Myometrial cell (primary cell): ENCODE data around the gene DAO. TPM values are rescaled to one million over a fixed set of nuclear protein-coding genes. Genes with fewer than 3 reads are reported as not detected.

Source experiments
- total RNA-seq: library from RNA; depleted of rRNA; stranded (reverse); fragments of >200 nt; gene quantifications from 2 replicates; pipeline ENCODE4 v1.2.3, GENCODE V29; 2015

The DAO gene
- total RNA-seq: not detected in 2 replicates

GRCh38 chr12:108879615-108880254, at the start of gene DAO:
DAO (plus strand) TSS chr12:108880092; CDS start chr12:108885007, 4,915 bp downstream.

Other genes with a start within 250 kb of the DAO start
- gene SELPLG, start 246.2 kb upstream of the DAO start, total RNA-seq: 0.29 and 1.6 TPM in 2 replicates
- gene CORO1C, start 148.6 kb upstream of the DAO start, total RNA-seq: 111 and 128 TPM in 2 replicates
- 8.3 and 12.7 TPM in 2 replicates for gene SSH1, start 22.5 kb upstream of the DAO start, total RNA-seq
- gene SVOP, start 141.0 kb downstream of the DAO start, total RNA-seq: not detected in 2 replicates
- gene USP30, start 172.5 kb downstream of the DAO start, total RNA-seq: 11.9 and 22.8 TPM in 2 replicates
- gene ALKBH2, start 213.4 kb downstream of the DAO start, total RNA-seq: 12.4 and 15.8 TPM in 2 replicates
- gene UNG, start 217.5 kb downstream of the DAO start, total RNA-seq: 18.7 and 29.2 TPM in 2 replicates
- gene ACACB, start 236.5 kb downstream of the DAO start, total RNA-seq: 0.86 and 6.0 TPM in 2 replicates